Uterus (tissue), 4 donors: ENCODE measurements around the gene CD28. TPM values are rescaled to one million over a fixed set of nuclear protein-coding genes. Genes with fewer than 3 reads are reported as not detected.

ENCODE experiments used
- DNase-seq, 2 donors: peaks; one replicate each; pipeline ENCODE4 v3.0.0-alpha.2; 2019 to 2020
- H3K27ac ChIP-seq, 2 donors: fragments of 200-600 bp; sonication (generic); 1 replicate in 1 of 2; 2 replicates in 1 of 2; pipeline ENCODE4 v1.5.1; 2016 to 2018
- H3K27me3 ChIP-seq, 2 donors: fragments of 200-600 bp; sonication (generic); one replicate each; pipeline ENCODE4 v1.5.1; 2018 to 2019; ENCODE audit warnings: control low read depth in 1 of 2
- H3K36me3 ChIP-seq, 2 donors: fragments of 200-600 bp; sonication (generic); one replicate each; pipeline ENCODE4 v1.5.1; 2019; ENCODE audit warnings: control low read depth in 1 of 2
- H3K4me1 ChIP-seq, 2 donors: fragments of 200-600 bp; sonication (generic); one replicate each; pipeline ENCODE4 v1.5.1; 2018 to 2019; ENCODE audit warnings: control low read depth in 1 of 2
- H3K4me3 ChIP-seq, 2 donors: fragments of 200-600 bp; sonication (generic); 1 replicate in 1 of 2; 2 replicates in 1 of 2; pipeline ENCODE4 v1.5.1; 2018 to 2019; ENCODE audit warnings: mild to moderate bottlenecking in 1 of 2
- H3K9me3 ChIP-seq, 2 donors: fragments of 200-600 bp; sonication (generic); one replicate each; pipeline ENCODE4 v1.5.1; 2019; ENCODE audit warnings: control low read depth in 1 of 2
- CTCF ChIP-seq, 4 experiments: fragments of 200-600 bp in 2 of 4; fragments of 450-650 bp in 2 of 4; sonication (generic) in 2 of 4; IDR thresholded peaks; one replicate each; pipeline ENCODE4 v1.5.1; 2016 to 2019; ENCODE audit warnings: antibody characterized with exemption in 4 of 4, mild to moderate bottlenecking in 2 of 4, moderate library complexity in 1 of 4
- POLR2A ChIP-seq, 2 donors: fragments of 450-650 bp; IDR thresholded peaks; one replicate each; pipeline ENCODE4 v1.6.1; 2016; ENCODE audit warnings: antibody characterized with exemption in 2 of 2, mild to moderate bottlenecking in 1 of 2, moderate library complexity in 1 of 2
- intact Hi-C: fragments of 100-400 bp; cut with DNase I; formaldehyde crosslinking; loops from one replicate; pipeline ENCODE4 v1.15.1; 2023; ENCODE audit warnings: low total_unique reads
- total RNA-seq, 4 donors: library from RNA; depleted of rRNA in 3 of 4; stranded (reverse); fragments of >200 nt in 3 of 4; gene quantifications; one replicate each; pipeline versions ENCODE4 v1.1.0 to v1.2.4, GENCODE V29; 2014 to 2023
- donor health status: DM: yes; HTN: yes; CAD: no.

The CD28 gene
- total RNA-seq, 4 donors from 2014 or later: 0.49 to 7.4 (median 1.5) TPM; not detected in 1

DNA sequence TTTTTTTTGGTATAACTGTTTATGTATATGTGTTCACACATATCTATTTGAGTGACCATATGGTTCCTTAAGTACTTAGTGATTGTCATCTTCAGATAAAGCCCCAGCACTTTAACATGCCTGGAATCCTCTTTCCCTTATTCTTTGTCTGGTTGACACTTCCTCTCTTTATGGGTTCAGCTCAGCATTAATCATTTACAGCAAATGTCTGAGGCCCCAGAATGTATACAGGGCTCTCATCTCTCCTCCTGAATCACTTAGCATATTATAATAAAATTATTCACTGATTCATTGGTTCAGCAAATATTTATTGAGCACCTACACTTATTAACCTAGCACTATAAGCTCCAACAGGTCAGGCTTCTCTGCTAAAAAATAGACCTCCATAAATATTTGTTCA lies 43.5 kb upstream of the CD28 start:
- no peak for DNase-seq
- no peaks in the 10 kb centered on the region for H3K36me3 ChIP-seq
- no peaks in the 10 kb centered on the region for H3K27me3 ChIP-seq
- H3K9me3 ChIP-seq: no peaks in the 10 kb centered on the region
- no peak for TF ChIP-seq CTCF (IDR thresholded peaks at IDR 0.05)
- TF ChIP-seq POLR2A (IDR thresholded peaks at IDR 0.05): no peak
- H3K27ac ChIP-seq: no peak overlapping the region
- no peak overlapping the region for H3K4me3 ChIP-seq
- H3K4me1 ChIP-seq: no peaks in the 10 kb centered on the region
- intact Hi-C loops: no loop called here

GRCh38 chr2:203664029-203664755 lies 42.2 kb upstream of the CD28 start:
- no peak for DNase-seq

GRCh38 chr2:203667838-203668237 lies 38.6 kb upstream of the CD28 start:
- Histone ChIP-seq H3K9me3 (no peaks in the 10 kb centered on the region), H3K4me3 (no peak overlapping the region), H3K27me3 (no peaks in the 10 kb centered on the region), H3K27ac (no peak overlapping the region), H3K4me1 (no peaks in the 10 kb centered on the region), H3K36me3 (no peaks in the 10 kb centered on the region)
- intact Hi-C loops: no loop called here
- TF ChIP-seq POLR2A (IDR thresholded peaks at IDR 0.05) (no peak), CTCF (IDR thresholded peaks at IDR 0.05) (no peak)
- no peak for DNase-seq

More at GRCh38 chr2:203664029-203664755, 42.2 kb upstream of the CD28 start:
- intact Hi-C loops: no loop called here
- no peak for TF ChIP-seq CTCF (IDR thresholded peaks at IDR 0.05)
- TF ChIP-seq POLR2A (IDR thresholded peaks at IDR 0.05): no peak
- H3K27me3 ChIP-seq: no peaks in the 10 kb centered on the region
- H3K4me1 ChIP-seq: no peaks in the 10 kb centered on the region
- no peaks in the 10 kb centered on the region for H3K9me3 ChIP-seq
- no peak overlapping the region for H3K27ac ChIP-seq
- H3K36me3 ChIP-seq: no peaks in the 10 kb centered on the region
- no peak overlapping the region for H3K4me3 ChIP-seq

- H3K27me3 ChIP-seq: no peaks in the 10 kb centered on the region
- TF ChIP-seq POLR2A (IDR thresholded peaks at IDR 0.05): no peak
- no peak for TF ChIP-seq CTCF (IDR thresholded peaks at IDR 0.05)
- H3K4me3 ChIP-seq: no peak overlapping the region
- H3K4me1 ChIP-seq: no peaks in the 10 kb centered on the region
- DNase-seq: no peak
- H3K27ac ChIP-seq: no peak overlapping the region
- intact Hi-C loops: no loop called here
- H3K36me3 ChIP-seq: no peaks in the 10 kb centered on the region
- H3K9me3 ChIP-seq: no peaks in the 10 kb centered on the region
Measured at GRCh38 chr2:203669820-203670219, 36.6 kb upstream of the CD28 start.

DNA sequence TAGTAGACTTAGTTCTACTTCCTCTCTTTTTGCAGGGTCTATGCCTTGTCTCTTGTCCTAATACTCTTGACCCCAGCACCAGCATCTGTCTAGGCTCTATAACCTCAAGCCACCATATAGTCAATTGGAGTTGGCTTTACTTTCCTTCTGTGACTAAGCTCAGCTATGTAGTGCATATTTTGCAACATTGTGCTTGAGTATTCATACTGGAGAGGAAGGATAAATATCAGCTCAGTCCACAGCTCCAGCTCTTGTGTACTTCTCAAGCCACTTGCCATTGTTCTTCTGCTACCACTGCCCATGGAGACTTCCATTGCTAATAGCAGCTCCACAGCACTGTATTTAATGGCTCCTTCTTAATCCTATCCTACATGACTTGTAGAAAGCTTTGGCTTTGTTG lies 35.5 kb upstream of the CD28 start:
- Histone ChIP-seq H3K27ac (no peak overlapping the region), H3K4me1 (no peaks in the 10 kb centered on the region), H3K36me3 (no peaks in the 10 kb centered on the region), H3K27me3 (no peaks in the 10 kb centered on the region), H3K4me3 (no peak overlapping the region), H3K9me3 (no peaks in the 10 kb centered on the region)
- intact Hi-C loops: no loop called here
- no peak for TF ChIP-seq POLR2A (IDR thresholded peaks at IDR 0.05)
- TF ChIP-seq CTCF (IDR thresholded peaks at IDR 0.05): no peak
- no peak for DNase-seq
